ENCODE results near the gene TFDP1. TPM values are rescaled to one million over a fixed set of nuclear protein-coding genes. Genes with fewer than 3 reads are reported as not detected.

Gene TFDP1
- total RNA-seq, 4 donors from 2014 or later: 30.7 to 42.2 (median 32.1) TPM

DNA sequence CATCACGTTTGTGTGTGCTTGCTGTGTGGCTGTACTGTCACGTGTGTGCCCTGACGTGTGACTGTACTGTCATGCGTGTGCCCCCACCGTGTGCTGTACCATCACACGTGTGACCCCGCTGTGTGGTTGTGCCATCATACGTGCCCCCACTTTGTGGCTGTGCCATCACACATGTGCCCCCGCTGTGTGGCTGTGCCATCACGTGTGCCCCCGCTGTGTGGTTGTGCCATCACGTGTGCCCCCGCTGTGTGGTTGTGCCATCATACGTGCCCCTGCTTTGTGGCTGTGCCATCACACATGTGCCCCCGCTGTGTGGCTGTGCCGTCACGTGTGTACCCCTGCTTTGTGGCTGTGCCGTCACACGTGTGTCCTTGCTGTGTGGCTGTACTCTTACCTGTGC lies 25.7 kb downstream of the TFDP1 start:
- no peaks in the 10 kb centered on the region for H3K9me3 ChIP-seq
- DNase-seq (ENCODE audit: extremely low spot score): no peak
- H3K27me3 ChIP-seq: no peaks in the 10 kb centered on the region
- peaks cover 0 to 58% (median 27%) of the 10 kb centered on the region in 4 donors for H3K36me3 ChIP-seq
- no peak overlapping the region for H3K27ac ChIP-seq (replicated peaks in 1 of 4)
- 95% methylated on average over 19 of the region's 19 CpGs for WGBS
- no peak overlapping the region for H3K4me3 ChIP-seq
- intact Hi-C loops (cut with DNase I): no loop called here
- no peak for TF ChIP-seq POLR2A (IDR thresholded peaks at IDR 0.05; ENCODE audit: low read depth)
- no peak for TF ChIP-seq EP300 (IDR thresholded peaks at IDR 0.05)
- no peaks in the 10 kb centered on the region for H3K4me1 ChIP-seq

- intact Hi-C loops (cut with DNase I): no loop called here
- TF ChIP-seq POLR2AphosphoS5 (IDR thresholded peaks at IDR 0.05) (no peak), CTCF (IDR thresholded peaks at IDR 0.05) (no peak), EP300 (IDR thresholded peaks at IDR 0.05) (no peak)
- WGBS: 95% methylated on average over 5 of the region's 5 CpGs
- Histone ChIP-seq H3K27ac (replicated peaks in 1 of 4) (no peak overlapping the region), H3K36me3 (peaks cover 0 to 52% (median 22%) of the 10 kb centered on the region in 4 donors), H3K9me3 (no peaks in the 10 kb centered on the region), H3K4me3 (no peak overlapping the region), H3K4me1 (peaks cover 0 to 1% (median 0%) of the 10 kb centered on the region in 4 donors), H3K27me3 (no peaks in the 10 kb centered on the region)
- DNase-seq (ENCODE audit: extremely low spot score): no peak
Observed at GRCh38 chr13:113611996-113612395, 27.4 kb downstream of the TFDP1 start.

- Histone ChIP-seq H3K9me3 (no peaks in the 10 kb centered on the region), H3K27me3 (no peaks in the 10 kb centered on the region), H3K27ac (replicated peaks in 1 of 4) (no peak overlapping the region), H3K4me3 (no peak overlapping the region), H3K4me1 (peaks cover 0 to 7% (median 0%) of the 10 kb centered on the region in 4 donors), H3K36me3 (peaks cover 0 to 47% (median 22%) of the 10 kb centered on the region in 4 donors)
- 92% methylated on average over 10 of the region's 10 CpGs for WGBS
- no peak for DNase-seq (ENCODE audit: extremely low spot score)
- intact Hi-C loops (cut with DNase I): no loop called here
- TF ChIP-seq POLR2A (IDR thresholded peaks at IDR 0.05; ENCODE audit: low read depth): no peak
- TF ChIP-seq CTCF (IDR thresholded peaks at IDR 0.05): no peak
Observed at GRCh38 chr13:113612607-113613006, 28.1 kb downstream of the TFDP1 start.

GRCh38 chr13:113613789-113614379 lies 29.3 kb downstream of the TFDP1 start:
- H3K4me3 ChIP-seq: no peak overlapping the region
- no peak overlapping the region for H3K27ac ChIP-seq (replicated peaks in 1 of 4)
- intact Hi-C loops (cut with DNase I): no loop called here
- H3K36me3 ChIP-seq: peaks cover 0 to 39% (median 22%) of the 10 kb centered on the region in 4 donors
- H3K27me3 ChIP-seq: no peaks in the 10 kb centered on the region
- DNase-seq (ENCODE audit: extremely low spot score): no peak
- H3K9me3 ChIP-seq: no peaks in the 10 kb centered on the region
- peaks cover 0 to 7% (median 0%) of the 10 kb centered on the region in 4 donors for H3K4me1 ChIP-seq
- WGBS: 93% methylated on average over 16 of the region's 16 CpGs
- no peak for TF ChIP-seq POLR2AphosphoS5 (IDR thresholded peaks at IDR 0.05)
- no peak for TF ChIP-seq POLR2A (IDR thresholded peaks at IDR 0.05; ENCODE audit: low read depth)
- TF ChIP-seq EP300 (IDR thresholded peaks at IDR 0.05): no peak
- no peak for TF ChIP-seq CTCF (IDR thresholded peaks at IDR 0.05)

GRCh38 chr13:113616281-113616906 lies 31.8 kb downstream of the TFDP1 start:
- Histone ChIP-seq H3K4me1 (peaks cover 0 to 7% (median 0%) of the 10 kb centered on the region in 4 donors), H3K27me3 (no peaks in the 10 kb centered on the region), H3K9me3 (no peaks in the 10 kb centered on the region), H3K36me3 (peaks cover 0 to 27% (median 15%) of the 10 kb centered on the region in 4 donors), H3K27ac (replicated peaks in 1 of 4) (no peak overlapping the region), H3K4me3 (no peak overlapping the region)
- DNase-seq (ENCODE audit: extremely low spot score): no peak
- intact Hi-C loops (cut with DNase I): no loop called here
- no peak for TF ChIP-seq EP300 (IDR thresholded peaks at IDR 0.05)
- no peak for TF ChIP-seq POLR2A (IDR thresholded peaks at IDR 0.05; ENCODE audit: low read depth)
- TF ChIP-seq POLR2AphosphoS5 (IDR thresholded peaks at IDR 0.05): no peak
- no peak for TF ChIP-seq CTCF (IDR thresholded peaks at IDR 0.05)
- 86% methylated on average over 20 of the region's 20 CpGs for WGBS
